ENCODE data around the gene CPM. TPM values are rescaled to one million over a fixed set of nuclear protein-coding genes. Genes with fewer than 3 reads are reported as not detected.
A peak's percentile ranks its signal among the peaks of the same experiment; 100 is the strongest.

Gene CPM
- total RNA-seq, 1 donor from 2014 or later, result 2.2 TPM

DNA sequence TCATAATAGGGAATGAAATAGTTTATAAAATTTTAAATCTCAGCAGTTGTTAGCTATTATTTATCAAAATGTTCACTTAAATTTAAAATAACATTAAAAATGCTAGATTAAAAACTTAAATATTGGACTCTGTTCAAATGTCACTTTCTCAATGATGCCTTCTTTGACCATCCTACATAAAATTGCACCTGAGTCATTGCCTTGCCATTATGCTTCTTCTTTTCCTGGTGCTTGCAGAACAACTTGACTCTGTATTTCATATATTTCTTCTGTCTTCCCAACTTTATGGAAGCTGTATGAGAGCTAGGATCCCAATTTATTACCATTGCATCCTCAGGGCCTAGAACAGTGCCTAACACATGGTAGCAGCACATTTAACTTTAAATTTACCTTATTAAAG is 37.3 kb upstream of the CPM start:
- DNase-seq (ENCODE audit: low spot score in 2 of 2, unreplicated experiment in 2 of 2), result no peak
- no peak overlapping the region for H3K4me3 Mint-ChIP-seq
- H3K27ac Mint-ChIP-seq, result no peak overlapping the region
- H3K4me1 Mint-ChIP-seq, result no peaks in the 10 kb centered on the region
- TF ChIP-seq, protein P1, sequence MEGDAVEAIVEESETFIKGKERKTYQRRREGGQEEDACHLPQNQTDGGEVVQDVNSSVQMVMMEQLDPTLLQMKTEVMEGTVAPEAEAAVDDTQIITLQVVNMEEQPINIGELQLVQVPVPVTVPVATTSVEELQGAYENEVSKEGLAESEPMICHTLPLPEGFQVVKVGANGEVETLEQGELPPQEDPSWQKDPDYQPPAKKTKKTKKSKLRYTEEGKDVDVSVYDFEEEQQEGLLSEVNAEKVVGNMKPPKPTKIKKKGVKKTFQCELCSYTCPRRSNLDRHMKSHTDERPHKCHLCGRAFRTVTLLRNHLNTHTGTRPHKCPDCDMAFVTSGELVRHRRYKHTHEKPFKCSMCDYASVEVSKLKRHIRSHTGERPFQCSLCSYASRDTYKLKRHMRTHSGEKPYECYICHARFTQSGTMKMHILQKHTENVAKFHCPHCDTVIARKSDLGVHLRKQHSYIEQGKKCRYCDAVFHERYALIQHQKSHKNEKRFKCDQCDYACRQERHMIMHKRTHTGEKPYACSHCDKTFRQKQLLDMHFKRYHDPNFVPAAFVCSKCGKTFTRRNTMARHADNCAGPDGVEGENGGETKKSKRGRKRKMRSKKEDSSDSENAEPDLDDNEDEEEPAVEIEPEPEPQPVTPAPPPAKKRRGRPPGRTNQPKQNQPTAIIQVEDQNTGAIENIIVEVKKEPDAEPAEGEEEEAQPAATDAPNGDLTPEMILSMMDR (IDR thresholded peaks at IDR 0.05; ENCODE audit: unreplicated experiment), result no peak
- H3K27me3 Mint-ChIP-seq (ENCODE audit: low read depth), result no peaks in the 10 kb centered on the region
- H3K36me3 Mint-ChIP-seq, result no peaks in the 10 kb centered on the region
- peaks cover 8% of the 10 kb centered on the region for H3K9me3 Mint-ChIP-seq

DNA sequence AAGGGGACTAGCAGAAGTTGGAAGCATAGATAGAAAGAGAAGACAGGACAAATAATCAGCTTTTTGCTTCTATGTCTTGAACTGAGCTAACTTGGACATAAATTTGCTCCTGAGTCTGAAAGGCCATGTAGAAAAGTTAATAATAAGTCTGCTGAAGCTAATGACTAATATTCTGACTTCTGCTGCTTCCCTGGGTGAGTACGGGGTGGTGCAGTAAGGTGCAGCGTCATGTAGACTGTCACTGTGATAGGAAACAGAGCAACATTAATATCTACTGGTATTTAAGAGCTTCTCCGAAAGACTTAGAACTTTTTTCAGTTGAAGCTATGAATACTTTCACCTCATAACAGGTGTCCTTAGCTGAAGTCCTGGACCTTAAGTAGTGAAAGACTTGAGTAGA is 34.1 kb upstream of the CPM start:
- H3K27ac Mint-ChIP-seq, result no peak overlapping the region
- H3K36me3 Mint-ChIP-seq, result no peaks in the 10 kb centered on the region
- TF ChIP-seq, protein P1 (IDR thresholded peaks at IDR 0.05; ENCODE audit: unreplicated experiment), result no peak
- H3K27me3 Mint-ChIP-seq (ENCODE audit: low read depth), result no peaks in the 10 kb centered on the region
- peaks cover 17% of the 10 kb centered on the region for H3K9me3 Mint-ChIP-seq
- DNase-seq (ENCODE audit: low spot score in 2 of 2, unreplicated experiment in 2 of 2), result no peak
- H3K4me1 Mint-ChIP-seq, result peaks cover 18% of the 10 kb centered on the region
- H3K4me3 Mint-ChIP-seq, result no peak overlapping the region

DNA sequence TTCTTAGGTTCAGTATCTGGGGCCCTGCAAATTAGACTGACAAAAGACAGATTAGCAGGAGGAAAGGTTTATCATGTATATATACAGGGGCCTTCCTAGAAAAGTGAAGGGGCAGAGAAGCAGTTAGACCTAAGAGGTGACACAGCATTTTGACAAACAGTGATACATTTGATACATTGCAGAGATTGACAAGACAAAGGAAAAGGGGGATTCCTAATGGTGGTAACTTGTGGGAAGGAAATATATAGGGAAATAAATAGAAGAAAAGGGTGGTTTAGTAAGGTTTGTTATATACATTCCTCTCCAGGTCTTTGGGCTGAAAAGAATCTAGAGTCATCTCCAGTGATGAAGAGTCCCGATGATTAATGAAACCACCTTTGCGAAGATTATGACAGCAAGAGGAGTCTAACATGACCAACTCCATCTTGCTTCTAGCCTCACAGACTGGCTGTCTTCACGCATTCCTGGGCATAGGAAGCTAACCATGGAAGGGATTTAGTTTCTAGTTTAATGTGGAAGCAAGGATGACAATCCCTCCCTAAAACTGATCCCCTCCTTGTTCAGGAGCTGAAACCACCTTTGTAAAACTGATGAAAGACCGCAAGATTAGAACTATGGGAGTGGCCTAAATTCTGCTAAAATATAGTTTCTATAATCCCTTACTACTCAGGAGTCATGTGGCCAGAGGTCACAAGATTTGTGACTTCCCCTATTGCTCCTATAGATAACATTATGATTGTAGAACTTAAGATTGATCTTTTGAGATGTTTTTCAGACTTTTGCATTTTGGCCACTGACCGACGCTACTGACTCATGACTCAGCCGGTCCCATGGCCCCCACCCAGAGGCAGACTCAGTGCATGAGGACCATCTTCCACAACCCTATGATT is 31.1 kb upstream of the CPM start:
- Mint-ChIP-seq H3K4me1 (peaks cover 18% of the 10 kb centered on the region), H3K36me3 (no peaks in the 10 kb centered on the region), H3K27me3 (ENCODE audit: low read depth) (no peaks in the 10 kb centered on the region), H3K4me3 (no peak overlapping the region), H3K9me3 (peaks cover 17% of the 10 kb centered on the region), H3K27ac (peak overlapping the region; percentile 21)
- no peak for DNase-seq (ENCODE audit: low spot score in 2 of 2, unreplicated experiment in 2 of 2)
- TF ChIP-seq, protein P1 (IDR thresholded peaks at IDR 0.05; ENCODE audit: unreplicated experiment), result no peak

DNA sequence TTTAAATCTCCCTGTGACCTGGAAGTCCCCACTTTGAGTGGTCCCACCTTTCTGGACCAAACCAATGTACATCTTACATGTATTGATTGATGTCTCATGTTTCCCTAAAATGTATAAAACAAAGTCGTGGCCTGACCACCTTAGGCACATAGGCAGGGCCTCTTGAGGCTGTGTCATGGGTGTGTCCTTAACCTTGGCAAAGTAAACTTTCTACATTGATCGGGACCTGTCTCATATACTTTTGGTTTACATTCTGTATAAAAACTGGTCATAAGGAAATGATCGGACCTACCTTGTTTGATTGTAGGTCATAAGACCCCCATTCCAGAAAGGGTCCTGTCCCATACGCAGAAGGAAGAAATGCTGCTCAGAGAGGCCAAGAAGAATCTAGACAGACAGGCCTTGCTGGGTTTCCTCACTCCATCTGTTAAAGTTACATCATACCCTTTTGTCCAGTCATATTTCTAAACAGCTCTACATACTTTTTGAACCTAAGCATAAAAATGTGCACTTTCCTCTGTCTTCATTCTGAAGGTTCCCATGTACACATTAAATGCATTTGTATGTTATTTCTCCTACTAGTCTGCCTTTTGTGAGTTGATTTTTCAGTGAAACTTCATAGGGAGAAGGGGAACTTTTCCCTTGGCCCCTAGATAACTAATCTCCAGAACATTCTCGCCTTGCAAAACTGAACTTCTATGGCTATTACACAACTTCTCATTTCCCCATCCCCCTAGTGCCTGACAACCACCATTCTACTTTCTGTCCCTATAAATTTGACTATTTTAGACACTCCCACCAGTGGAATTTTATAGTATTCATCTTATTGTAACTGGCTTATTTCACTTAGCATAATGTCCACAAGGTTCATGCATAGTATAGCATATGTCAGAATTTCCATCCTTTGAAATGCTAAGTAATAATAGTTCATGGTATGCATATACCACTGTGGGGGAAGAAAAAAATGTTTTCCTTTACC is 30.2 kb upstream of the CPM start:
- H3K4me1 Mint-ChIP-seq, result peaks cover 18% of the 10 kb centered on the region
- H3K36me3 Mint-ChIP-seq, result no peaks in the 10 kb centered on the region
- no peak for DNase-seq (ENCODE audit: low spot score in 2 of 2, unreplicated experiment in 2 of 2)
- no peaks in the 10 kb centered on the region for H3K27me3 Mint-ChIP-seq (ENCODE audit: low read depth)
- H3K27ac Mint-ChIP-seq, result peak overlapping the region; percentile 24
- TF ChIP-seq, protein P1 (IDR thresholded peaks at IDR 0.05; ENCODE audit: unreplicated experiment), result no peak
- peaks cover 17% of the 10 kb centered on the region for H3K9me3 Mint-ChIP-seq
- no peak overlapping the region for H3K4me3 Mint-ChIP-seq

DNA sequence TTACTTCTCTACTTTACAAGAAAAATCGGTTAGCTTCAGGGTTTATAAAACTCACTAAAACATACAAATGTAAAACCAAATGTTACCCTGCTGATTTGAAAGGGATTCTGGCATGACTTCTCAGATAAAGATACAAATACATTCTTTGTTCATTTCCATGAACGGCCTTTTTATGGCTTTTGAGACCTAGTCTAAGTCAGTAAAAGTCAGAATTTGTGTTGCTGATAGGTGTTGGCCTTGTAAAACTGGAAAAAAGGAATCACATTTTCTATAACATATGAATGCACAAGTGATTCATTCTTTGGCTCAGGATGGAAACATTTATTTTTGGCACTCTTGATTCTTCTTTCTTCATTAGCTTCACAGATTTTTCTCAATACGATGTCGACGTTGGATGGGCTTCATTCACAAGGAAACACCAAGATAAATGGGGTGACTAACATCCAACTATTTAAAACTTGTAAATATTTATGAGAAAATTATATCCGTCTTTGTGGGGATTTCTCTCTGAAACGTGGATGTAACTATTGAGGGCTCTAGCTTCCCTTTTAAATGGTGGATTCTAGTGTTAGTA is 27.0 kb upstream of the CPM start:
- H3K27ac Mint-ChIP-seq, result no peak overlapping the region
- no peaks in the 10 kb centered on the region for H3K27me3 Mint-ChIP-seq (ENCODE audit: low read depth)
- H3K4me1 Mint-ChIP-seq, result peaks cover 18% of the 10 kb centered on the region
- DNase-seq (ENCODE audit: low spot score in 2 of 2, unreplicated experiment in 2 of 2), result no peak
- TF ChIP-seq, protein P1 (IDR thresholded peaks at IDR 0.05; ENCODE audit: unreplicated experiment), result no peak
- H3K9me3 Mint-ChIP-seq, result peaks cover 6% of the 10 kb centered on the region
- no peaks in the 10 kb centered on the region for H3K36me3 Mint-ChIP-seq
- H3K4me3 Mint-ChIP-seq, result no peak overlapping the region
